Activated naive CD4-positive, alpha-beta T cell treated with anti-CD3 and anti-CD28 coated beads, Interleukin-2, amount 10 ng/mL, durations not matched to agents 7 days and 5 days (primary cell): ENCODE data around the gene NTNG1.
"Not testable (repeated sequence)": the region's sequence is repeated elsewhere in the genome, so short reads cannot be mapped to it uniquely, and the experiment has no call there.

Experiments used
- CTCF ChIA-PET: fragments of 350-600 bp; sonication (Branson Sonifier 250); formaldehyde crosslinking; loops from one replicate; lab custom pipeline; 2021; ENCODE audit warnings: antibody characterized with exemption; lab: Charles Lee
- DNase-seq: peaks from one replicate; pipeline ENCODE4 v3.0.0-alpha.2; 2020
- H3K27ac Mint-ChIP-seq: one replicate; pipeline ENCODE4 v1.8.0; 2021; ENCODE audit warnings: mild to moderate bottlenecking, moderate library complexity, mixed read lengths
- H3K27me3 Mint-ChIP-seq: one replicate; pipeline ENCODE4 v1.8.0; 2021; ENCODE audit warnings: mild to moderate bottlenecking, mixed read lengths
- H3K36me3 Mint-ChIP-seq: one replicate; pipeline ENCODE4 v1.8.0; 2021; ENCODE audit warnings: mixed read lengths
- H3K4me1 Mint-ChIP-seq: one replicate; pipeline ENCODE4 v1.8.0; 2021; ENCODE audit warnings: mixed read lengths
- H3K4me3 Mint-ChIP-seq: one replicate; pipeline ENCODE4 v1.8.0; 2021; ENCODE audit warnings: mild to moderate bottlenecking, moderate library complexity, mixed read lengths
- H3K9me3 Mint-ChIP-seq: one replicate; pipeline ENCODE4 v1.8.0; 2021; ENCODE audit warnings: mixed read lengths

NTNG1 gene

DNA sequence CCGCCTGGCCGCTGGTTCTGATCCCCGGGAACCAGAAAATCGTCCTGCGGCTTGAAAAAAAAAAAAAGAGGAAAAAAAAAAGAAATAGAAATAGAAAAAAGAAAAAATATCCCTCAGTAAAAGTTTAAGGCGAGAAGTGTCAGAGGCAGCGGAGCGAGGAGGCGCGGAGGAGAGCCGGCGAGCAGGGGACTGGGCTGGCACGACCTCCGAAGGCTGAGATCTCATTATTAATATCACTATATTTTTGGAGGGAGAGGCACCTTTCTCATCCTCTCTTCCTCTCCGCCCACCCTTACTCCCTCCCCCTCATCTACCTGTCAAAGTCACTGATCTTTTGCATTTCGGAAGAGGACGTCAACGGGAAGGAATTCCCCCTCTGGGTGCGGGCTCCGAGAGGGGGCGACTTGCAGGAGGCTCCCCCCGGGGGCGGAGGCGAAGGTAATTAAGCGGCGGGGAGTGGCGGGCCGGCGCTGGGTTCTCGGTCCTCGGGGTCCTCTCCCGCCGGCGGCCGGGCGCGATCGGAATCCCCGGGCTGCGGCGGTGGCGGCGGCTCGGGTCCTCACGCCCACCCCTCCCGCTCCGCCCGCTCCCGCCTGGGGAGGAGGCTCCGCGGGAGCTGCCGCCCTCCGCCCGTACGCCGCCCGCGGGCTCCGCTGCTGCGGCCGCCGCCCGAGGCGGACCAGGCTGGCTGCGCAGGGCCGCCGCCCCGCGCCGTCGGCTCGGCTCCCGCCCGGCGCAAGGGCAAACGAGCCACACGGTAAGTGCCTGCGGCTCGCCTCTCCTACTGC, at the start of gene NTNG1:
NTNG1 (plus strand) TSS at position 337 of the 788 bp plus-strand sequence.
- Mint-ChIP-seq H3K27ac (no peak within 1 kb of the TSS), H3K4me3 (peak within 1 kb of the TSS; percentile 61), H3K36me3 (no peaks in the 10 kb centered on the region), H3K4me1 (peaks cover 17% of the 10 kb centered on the region), H3K9me3 (no peaks in the 10 kb centered on the region), H3K27me3 (peaks cover 45% of the 10 kb centered on the region)
- DNase-seq, result peak; percentile 21
- CTCF ChIA-PET, result interaction anchor here (0.7 kb wide), 1 partner anchor 9 kb away, joined by 3 read pairs; no protein-coding TSS in a partner anchor

GRCh38 chr1:107091418-107091817, 49.4 kb upstream of the NTNG1 start:
- Mint-ChIP-seq H3K9me3 (no peaks in the 10 kb centered on the region), H3K27ac (no peak overlapping the region), H3K27me3 (no peaks in the 10 kb centered on the region), H3K4me1 (no peaks in the 10 kb centered on the region), H3K4me3 (no peak overlapping the region), H3K36me3 (no peaks in the 10 kb centered on the region)
- DNase-seq, result no peak
- CTCF ChIA-PET, result no interaction called here

DNA sequence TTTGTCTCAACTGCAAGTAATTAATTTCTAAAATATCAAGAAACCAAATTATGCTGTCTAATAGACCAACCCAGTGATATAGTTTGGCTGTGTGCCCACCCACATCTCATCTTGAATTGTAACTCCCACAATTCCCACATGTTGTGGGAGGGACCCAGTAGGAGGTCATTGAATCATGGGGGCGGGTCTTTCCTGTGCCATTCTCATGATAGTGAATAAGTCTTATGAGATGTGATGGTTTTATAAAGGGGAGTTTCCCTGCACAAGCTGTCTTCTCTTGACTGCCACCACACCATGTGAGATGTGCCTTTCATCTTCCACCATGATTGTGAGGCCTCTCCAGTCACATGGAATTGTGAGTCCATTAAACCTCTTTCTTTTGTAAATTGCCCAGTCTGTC, 47.4 kb upstream of the NTNG1 start:
- DNase-seq, H3K27ac Mint-ChIP-seq, H3K9me3 Mint-ChIP-seq, H3K4me3 Mint-ChIP-seq, CTCF ChIA-PET, H3K27me3 Mint-ChIP-seq, H3K36me3 Mint-ChIP-seq, H3K4me1 Mint-ChIP-seq: not testable (repeated sequence)

GRCh38 chr1:107095647-107096046, 45.2 kb upstream of the NTNG1 start:
- Mint-ChIP-seq H3K36me3 (no peaks in the 10 kb centered on the region), H3K27me3 (no peaks in the 10 kb centered on the region), H3K4me3 (no peak overlapping the region), H3K4me1 (no peaks in the 10 kb centered on the region), H3K9me3 (no peaks in the 10 kb centered on the region), H3K27ac (no peak overlapping the region)
- CTCF ChIA-PET, result no interaction called here
- no peak for DNase-seq

DNA sequence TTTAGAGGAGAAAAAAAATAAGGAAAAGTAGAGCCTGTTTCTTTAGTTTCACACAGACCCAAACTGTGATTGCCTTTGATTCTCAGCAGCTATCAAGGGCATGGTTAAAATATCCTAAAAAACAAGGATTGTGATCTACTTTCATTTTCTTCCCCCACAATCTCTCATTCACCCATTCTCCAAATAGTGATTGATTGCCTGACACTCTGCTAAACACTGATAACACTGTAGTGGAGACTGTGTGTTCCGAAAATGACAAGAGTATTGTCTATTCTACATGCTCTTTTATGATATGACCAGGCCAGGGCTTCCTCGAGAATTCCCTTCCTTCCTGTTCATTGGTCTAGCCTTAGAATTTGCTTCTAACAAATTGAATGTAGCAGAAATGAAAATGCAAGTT, 44.1 kb upstream of the NTNG1 start:
- H3K4me1 Mint-ChIP-seq, result no peaks in the 10 kb centered on the region

GRCh38 chr1:107098961-107099360, 41.9 kb upstream of the NTNG1 start:
- Mint-ChIP-seq H3K36me3 (no peaks in the 10 kb centered on the region), H3K9me3 (no peaks in the 10 kb centered on the region), H3K4me3 (no peak overlapping the region), H3K27ac (no peak overlapping the region), H3K27me3 (no peaks in the 10 kb centered on the region), H3K4me1 (no peaks in the 10 kb centered on the region)
- CTCF ChIA-PET, result no interaction called here
- DNase-seq, result no peak

More for the DNA sequence above, 44.1 kb upstream of the NTNG1 start:
- Mint-ChIP-seq H3K36me3 (no peaks in the 10 kb centered on the region), H3K27ac (no peak overlapping the region), H3K9me3 (no peaks in the 10 kb centered on the region), H3K27me3 (no peaks in the 10 kb centered on the region), H3K4me3 (no peak overlapping the region)
- no peak for DNase-seq
- CTCF ChIA-PET, result no interaction called here

DNA sequence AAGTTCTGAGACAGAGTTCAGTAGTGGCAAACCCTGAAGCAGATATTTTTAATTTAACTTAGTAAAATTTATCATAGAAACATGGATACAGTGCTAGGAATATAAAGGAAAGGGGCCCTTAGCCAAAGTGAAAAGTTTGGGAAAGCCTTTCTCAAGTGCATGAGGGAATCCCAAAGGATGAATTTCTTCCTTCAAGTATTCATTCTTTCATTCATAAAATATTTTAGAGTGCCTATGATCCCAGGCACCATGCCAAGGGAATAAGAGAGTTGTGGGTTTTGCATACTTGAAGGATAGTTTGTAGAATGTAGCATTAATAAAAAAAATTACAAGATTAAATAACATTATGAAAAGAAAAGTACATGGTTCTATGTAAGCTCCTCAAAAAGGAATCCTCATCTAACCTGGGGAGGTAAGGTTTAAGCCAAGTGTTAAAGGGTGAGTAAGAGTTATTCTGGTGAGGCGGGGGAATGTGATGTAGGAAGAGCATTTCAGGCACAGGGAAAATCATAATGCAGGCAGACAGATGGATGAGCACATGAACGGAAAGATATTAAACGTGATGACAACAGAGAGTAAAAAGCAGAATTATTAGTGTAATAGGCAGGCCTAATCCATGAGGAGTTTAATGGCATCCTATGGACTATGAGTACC, 40.4 kb upstream of the NTNG1 start:
- Mint-ChIP-seq H3K27me3 (no peaks in the 10 kb centered on the region), H3K9me3 (no peaks in the 10 kb centered on the region), H3K4me1 (no peaks in the 10 kb centered on the region), H3K36me3 (no peaks in the 10 kb centered on the region), H3K4me3 (no peak overlapping the region), H3K27ac (no peak overlapping the region)
- DNase-seq, result no peak
- CTCF ChIA-PET, result no interaction called here

DNA sequence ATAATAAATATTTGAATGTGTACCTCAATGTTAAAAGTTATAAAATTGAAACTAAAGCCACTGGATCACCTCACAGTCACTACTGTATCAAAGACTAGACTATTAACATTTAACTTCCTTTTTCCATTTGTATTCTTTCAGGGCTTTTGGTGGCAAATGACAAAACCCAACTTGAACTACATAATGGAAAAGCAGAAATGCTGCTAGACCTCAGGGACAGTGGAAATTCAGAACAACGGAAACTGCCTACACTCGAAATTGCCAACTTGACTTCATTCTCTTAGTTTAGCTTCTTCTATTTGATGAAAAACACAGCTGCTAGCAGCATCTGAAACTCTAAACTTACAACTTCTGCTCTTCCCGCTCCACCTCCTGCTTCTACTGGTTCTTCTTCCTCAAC, 34.9 kb upstream of the NTNG1 start:
- Mint-ChIP-seq H3K27ac (no peak overlapping the region), H3K9me3 (no peaks in the 10 kb centered on the region), H3K36me3 (no peaks in the 10 kb centered on the region), H3K27me3 (no peaks in the 10 kb centered on the region), H3K4me3 (no peak overlapping the region), H3K4me1 (no peaks in the 10 kb centered on the region)
- DNase-seq, result no peak
- CTCF ChIA-PET, result no interaction called here

DNA sequence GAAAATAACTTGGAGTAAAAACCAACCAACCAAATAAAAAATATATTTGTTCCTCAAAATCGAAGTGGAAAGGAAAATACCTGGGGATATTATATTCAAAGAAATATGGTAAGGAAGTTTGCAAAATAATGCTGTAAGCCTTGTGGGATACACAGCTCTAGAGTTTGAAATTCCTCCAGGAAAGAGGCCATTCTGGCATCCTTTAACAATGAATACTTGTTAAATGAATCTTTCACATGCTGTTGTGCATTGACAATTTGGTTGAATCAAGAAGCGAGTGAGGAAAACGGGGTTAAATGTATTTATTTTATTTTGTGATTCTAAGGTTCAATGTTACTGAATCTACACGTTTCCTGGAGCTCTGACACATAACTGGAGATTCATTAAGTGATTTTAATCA, 30.5 kb upstream of the NTNG1 start:
- H3K9me3 Mint-ChIP-seq, result no peaks in the 10 kb centered on the region
- no peak for DNase-seq
- H3K4me3 Mint-ChIP-seq, result no peak overlapping the region
- H3K27ac Mint-ChIP-seq, result no peak overlapping the region
- H3K4me1 Mint-ChIP-seq, result no peaks in the 10 kb centered on the region
- H3K36me3 Mint-ChIP-seq, result no peaks in the 10 kb centered on the region
- no peaks in the 10 kb centered on the region for H3K27me3 Mint-ChIP-seq
- CTCF ChIA-PET, result no interaction called here

DNA sequence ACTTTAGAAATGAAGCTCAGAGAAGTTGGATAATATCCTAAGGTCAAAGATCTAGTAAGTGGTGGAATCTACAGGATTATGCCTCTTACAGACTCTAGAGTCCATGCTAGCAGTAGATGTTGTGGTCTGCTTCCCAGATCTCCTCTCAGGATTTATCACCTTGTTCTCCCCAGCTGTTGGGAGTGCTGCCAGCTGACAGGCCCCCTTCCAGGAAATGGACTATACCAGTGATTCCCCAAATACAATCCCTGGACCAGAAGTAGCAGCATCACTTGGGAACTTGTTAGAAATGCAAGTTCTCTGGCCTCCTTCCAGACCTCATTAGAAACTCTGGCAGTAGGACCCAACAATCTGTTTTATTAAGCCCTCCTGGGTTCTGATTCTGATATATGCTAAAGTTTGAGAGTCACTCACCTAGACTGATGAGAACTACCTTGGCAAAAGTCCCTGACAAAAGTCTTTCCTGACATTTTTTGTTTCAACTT, 24.5 kb upstream of the NTNG1 start:
- no peaks in the 10 kb centered on the region for H3K9me3 Mint-ChIP-seq
- CTCF ChIA-PET, result no interaction called here
- no peak overlapping the region for H3K4me3 Mint-ChIP-seq
- H3K27me3 Mint-ChIP-seq, result no peaks in the 10 kb centered on the region
- H3K4me1 Mint-ChIP-seq, result no peaks in the 10 kb centered on the region
- H3K36me3 Mint-ChIP-seq, result no peaks in the 10 kb centered on the region
- H3K27ac Mint-ChIP-seq, result no peak overlapping the region
- DNase-seq, result no peak

DNA sequence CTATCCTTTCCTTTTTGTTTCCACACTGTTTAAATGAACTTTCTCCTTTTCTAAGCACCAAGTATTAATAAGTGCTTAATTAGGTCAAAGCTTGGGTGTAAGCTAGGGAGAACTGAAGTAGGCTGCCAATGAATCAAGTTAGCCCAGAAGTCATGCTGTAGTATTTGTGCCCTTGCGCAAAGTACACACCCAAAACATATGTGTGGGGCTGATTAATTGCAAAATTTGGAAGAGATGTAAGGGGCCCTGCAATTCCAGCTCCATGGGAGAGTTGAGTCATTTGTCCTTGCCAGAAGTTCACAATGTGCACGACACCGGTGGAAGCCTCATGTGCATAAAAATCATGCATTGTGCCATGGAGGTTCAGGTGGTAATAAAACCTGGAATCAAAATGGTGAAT, 18.6 kb upstream of the NTNG1 start:
- CTCF ChIA-PET, result interaction anchor here (1.2 kb wide), 1 partner anchor 20 kb away, joined by 4 read pairs; no protein-coding TSS in a partner anchor
- no peaks in the 10 kb centered on the region for H3K9me3 Mint-ChIP-seq
- no peaks in the 10 kb centered on the region for H3K27me3 Mint-ChIP-seq
- no peak for DNase-seq
- no peak overlapping the region for H3K4me3 Mint-ChIP-seq
- H3K27ac Mint-ChIP-seq, result no peak overlapping the region
- H3K4me1 Mint-ChIP-seq, result no peaks in the 10 kb centered on the region
- H3K36me3 Mint-ChIP-seq, result no peaks in the 10 kb centered on the region

- no peak overlapping the region for H3K27ac Mint-ChIP-seq
- CTCF ChIA-PET, result no interaction called here
- no peak for DNase-seq
- H3K4me1 Mint-ChIP-seq, result no peaks in the 10 kb centered on the region
- H3K9me3 Mint-ChIP-seq, result no peaks in the 10 kb centered on the region
- no peak overlapping the region for H3K4me3 Mint-ChIP-seq
- no peaks in the 10 kb centered on the region for H3K36me3 Mint-ChIP-seq
- no peaks in the 10 kb centered on the region for H3K27me3 Mint-ChIP-seq
These were observed 17.1 kb upstream of the NTNG1 start for GRCh38 chr1:107123741-107124140.

- CTCF ChIA-PET, result no interaction called here
- Mint-ChIP-seq H3K4me1 (no peaks in the 10 kb centered on the region), H3K27ac (no peak overlapping the region), H3K36me3 (no peaks in the 10 kb centered on the region), H3K27me3 (no peaks in the 10 kb centered on the region), H3K4me3 (no peak overlapping the region), H3K9me3 (no peaks in the 10 kb centered on the region)
- no peak for DNase-seq
These were observed 16.1 kb upstream of the NTNG1 start for GRCh38 chr1:107124694-107125093.

GRCh38 chr1:107132195-107132594, 8.6 kb upstream of the NTNG1 start:
- CTCF ChIA-PET, result interaction anchor here (1.3 kb wide), 1 partner anchor 9 kb away, joined by 3 read pairs; no protein-coding TSS in a partner anchor
- no peak overlapping the region for H3K4me3 Mint-ChIP-seq
- H3K9me3 Mint-ChIP-seq, result no peaks in the 10 kb centered on the region
- DNase-seq, result no peak
- H3K4me1 Mint-ChIP-seq, result no peaks in the 10 kb centered on the region
- H3K27me3 Mint-ChIP-seq, result no peaks in the 10 kb centered on the region
- H3K27ac Mint-ChIP-seq, result no peak overlapping the region
- H3K36me3 Mint-ChIP-seq, result no peaks in the 10 kb centered on the region

GRCh38 chr1:107132780-107133179, 8.1 kb upstream of the NTNG1 start:
- Mint-ChIP-seq H3K9me3 (no peaks in the 10 kb centered on the region), H3K27me3 (peaks cover 3% of the 10 kb centered on the region), H3K4me1 (no peaks in the 10 kb centered on the region), H3K36me3 (no peaks in the 10 kb centered on the region), H3K27ac (no peak overlapping the region), H3K4me3 (no peak overlapping the region)
- no peak for DNase-seq
- CTCF ChIA-PET, result no interaction called here
